RWPE1 (cell line): ENCODE data around the gene ZMIZ1.

Experiments
- CTCF ChIA-PET: fragments of 350-600 bp; sonication (Branson Sonifier 250); formaldehyde crosslinking; extraction: SDS; loops from one replicate; lab custom pipeline; 2021; lab: Yijun Ruan, JAX
- POLR2A ChIA-PET: fragments of 400-600 bp; formaldehyde crosslinking; extraction: SDS; loops from one replicate; lab custom pipeline; 2020; ENCODE audit warnings: antibody characterized with exemption; ENCODE audit not compliant: low non-redundant PET; lab: Yijun Ruan, JAX
- DNase-seq: peaks from one replicate; pipeline ENCODE4 v3.0.0; 2012; ENCODE audit warnings: low spot score
- H3K27ac ChIP-seq: fragments of 450-650 bp; 2 replicates; pipeline ENCODE4 v1.5.1; 2017
- TF ChIP-seq, protein P1 (sequence below): fragments of 450-650 bp; conservative IDR thresholded peaks from 2 replicates; pipeline ENCODE4 v1.5.1; 2017; ENCODE audit warnings: low read depth, mild to moderate bottlenecking

ZMIZ1 gene

GRCh38 chr10:79022565-79023230 lies 46.1 kb upstream of the ZMIZ1 start:
- ChIA-PET POLR2A (no interaction called here), CTCF (interaction anchor here (0.8 kb wide), 1 partner anchor 269 kb away, joined by 4 read pairs; no protein-coding TSS in a partner anchor)
- TF ChIP-seq, protein P1, sequence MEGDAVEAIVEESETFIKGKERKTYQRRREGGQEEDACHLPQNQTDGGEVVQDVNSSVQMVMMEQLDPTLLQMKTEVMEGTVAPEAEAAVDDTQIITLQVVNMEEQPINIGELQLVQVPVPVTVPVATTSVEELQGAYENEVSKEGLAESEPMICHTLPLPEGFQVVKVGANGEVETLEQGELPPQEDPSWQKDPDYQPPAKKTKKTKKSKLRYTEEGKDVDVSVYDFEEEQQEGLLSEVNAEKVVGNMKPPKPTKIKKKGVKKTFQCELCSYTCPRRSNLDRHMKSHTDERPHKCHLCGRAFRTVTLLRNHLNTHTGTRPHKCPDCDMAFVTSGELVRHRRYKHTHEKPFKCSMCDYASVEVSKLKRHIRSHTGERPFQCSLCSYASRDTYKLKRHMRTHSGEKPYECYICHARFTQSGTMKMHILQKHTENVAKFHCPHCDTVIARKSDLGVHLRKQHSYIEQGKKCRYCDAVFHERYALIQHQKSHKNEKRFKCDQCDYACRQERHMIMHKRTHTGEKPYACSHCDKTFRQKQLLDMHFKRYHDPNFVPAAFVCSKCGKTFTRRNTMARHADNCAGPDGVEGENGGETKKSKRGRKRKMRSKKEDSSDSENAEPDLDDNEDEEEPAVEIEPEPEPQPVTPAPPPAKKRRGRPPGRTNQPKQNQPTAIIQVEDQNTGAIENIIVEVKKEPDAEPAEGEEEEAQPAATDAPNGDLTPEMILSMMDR, result no peak
- H3K27ac ChIP-seq, result peak overlapping the region; percentile 15; the same call in 1 of the 2 replicates
- DNase-seq, result peak; percentile 58

- DNase-seq, result no peak
- TF ChIP-seq, protein P1, result no peak
- POLR2A ChIA-PET, result no interaction called here
- peak overlapping the region; percentile 15; the same call in 1 of the 2 replicates for H3K27ac ChIP-seq
- CTCF ChIA-PET, result interaction anchor here (0.8 kb wide), 1 partner anchor 268 kb away, joined by 4 read pairs; no protein-coding TSS in a partner anchor
Measured at GRCh38 chr10:79023240-79024162, 45.3 kb upstream of the ZMIZ1 start.

GRCh38 chr10:79024296-79024695 lies 44.5 kb upstream of the ZMIZ1 start:
- no peak for DNase-seq
- TF ChIP-seq, protein P1, result no peak
- ChIA-PET CTCF (interaction anchor here (0.5 kb wide), 1 partner anchor 978 kb away, joined by 5 read pairs; no protein-coding TSS in a partner anchor), POLR2A (no interaction called here)
- no peak overlapping the region for H3K27ac ChIP-seq

DNA sequence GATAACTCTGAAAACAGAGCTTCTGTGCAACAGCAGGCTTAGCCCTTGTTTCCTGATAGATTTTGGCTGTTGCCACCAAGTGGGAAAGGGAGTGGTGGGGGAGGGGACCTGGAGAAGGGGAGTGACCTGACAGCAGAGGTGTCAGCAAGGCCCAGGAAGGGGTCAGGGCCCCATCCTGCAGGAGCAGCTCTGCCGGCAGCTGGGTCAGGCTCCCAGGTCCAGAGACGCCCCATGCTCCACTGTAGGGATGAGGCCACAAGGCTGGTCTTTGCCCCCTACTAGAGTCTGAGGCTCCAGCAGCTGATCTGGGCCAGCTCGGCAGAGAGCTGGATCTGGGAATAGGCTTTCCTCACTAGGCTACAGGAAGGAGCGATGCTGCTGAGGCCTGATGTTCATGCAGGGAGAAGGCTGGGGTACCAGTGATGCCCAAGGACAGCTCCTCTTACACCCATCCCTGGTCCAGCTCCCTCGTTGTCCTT lies 44.0 kb upstream of the ZMIZ1 start:
- ChIA-PET POLR2A (no interaction called here), CTCF (interaction anchor here (0.5 kb wide), 1 partner anchor 978 kb away, joined by 5 read pairs; no protein-coding TSS in a partner anchor)
- TF ChIP-seq, protein P1, result no peak
- H3K27ac ChIP-seq, result no peak overlapping the region
- no peak for DNase-seq

DNA sequence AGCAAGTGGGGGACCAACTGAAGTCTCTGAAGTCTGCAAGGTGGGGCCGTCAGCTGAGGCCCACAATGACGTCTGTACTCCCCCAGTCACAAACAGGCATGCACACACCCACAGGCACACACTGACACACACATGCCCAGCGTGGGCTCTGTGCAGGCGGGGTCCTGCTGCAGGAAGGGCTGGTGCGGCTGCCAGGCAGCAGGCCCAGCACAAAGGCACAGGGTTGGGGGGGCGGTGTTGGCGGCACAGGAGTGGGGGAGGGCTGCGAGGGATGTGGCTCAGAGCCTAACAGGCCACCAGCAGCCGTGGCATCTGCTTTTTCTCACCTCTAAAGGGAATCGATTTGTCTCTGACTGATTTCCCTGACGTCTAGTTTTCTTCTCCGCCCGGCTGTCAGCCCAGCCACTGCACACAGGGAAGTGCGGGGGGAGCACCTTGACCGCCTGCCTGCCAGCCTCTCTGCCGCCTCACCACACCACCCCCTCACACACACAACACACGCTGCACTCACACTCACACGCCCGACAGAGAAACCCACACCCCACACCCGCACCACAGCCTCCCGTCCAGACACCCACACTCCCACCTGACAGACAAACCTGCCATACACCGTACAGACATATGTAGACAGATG lies 43.5 kb upstream of the ZMIZ1 start:
- no peak overlapping the region for H3K27ac ChIP-seq
- TF ChIP-seq, protein P1, result no peak
- POLR2A ChIA-PET, result no interaction called here
- CTCF ChIA-PET, result no interaction called here
- no peak for DNase-seq

DNA sequence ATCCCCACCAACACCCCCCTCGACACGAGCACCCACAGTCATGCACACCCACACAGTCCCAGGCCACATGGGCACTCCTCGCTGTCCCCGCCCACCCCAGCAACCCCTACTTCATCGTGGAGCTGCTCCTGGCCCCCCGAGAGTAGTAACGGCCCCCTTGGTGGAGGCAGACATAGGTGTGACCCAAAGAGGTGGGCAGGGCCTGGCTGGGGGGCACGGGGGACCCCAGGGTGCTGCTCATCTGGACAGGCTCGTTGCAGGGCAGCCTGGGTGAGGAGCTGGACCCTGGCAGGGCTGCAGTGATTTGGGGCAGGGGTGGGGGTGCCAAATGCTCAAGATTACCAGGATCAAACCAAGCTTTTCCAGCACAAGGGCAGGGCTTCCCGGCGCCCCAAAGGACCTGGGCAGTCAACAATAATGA lies 42.4 kb upstream of the ZMIZ1 start:
- CTCF ChIA-PET, result no interaction called here
- TF ChIP-seq, protein P1, result no peak
- no peak overlapping the region for H3K27ac ChIP-seq
- POLR2A ChIA-PET, result no interaction called here
- no peak for DNase-seq
